ENCODE measurements around the gene ABCA13. TPM values are rescaled to one million over a fixed set of nuclear protein-coding genes. Genes with fewer than 3 reads are reported as not detected.

The ABCA13 gene
- polyA plus RNA-seq, 1 of the 3 experiments (the other 2 are of a cell fraction), result not detected

DNA sequence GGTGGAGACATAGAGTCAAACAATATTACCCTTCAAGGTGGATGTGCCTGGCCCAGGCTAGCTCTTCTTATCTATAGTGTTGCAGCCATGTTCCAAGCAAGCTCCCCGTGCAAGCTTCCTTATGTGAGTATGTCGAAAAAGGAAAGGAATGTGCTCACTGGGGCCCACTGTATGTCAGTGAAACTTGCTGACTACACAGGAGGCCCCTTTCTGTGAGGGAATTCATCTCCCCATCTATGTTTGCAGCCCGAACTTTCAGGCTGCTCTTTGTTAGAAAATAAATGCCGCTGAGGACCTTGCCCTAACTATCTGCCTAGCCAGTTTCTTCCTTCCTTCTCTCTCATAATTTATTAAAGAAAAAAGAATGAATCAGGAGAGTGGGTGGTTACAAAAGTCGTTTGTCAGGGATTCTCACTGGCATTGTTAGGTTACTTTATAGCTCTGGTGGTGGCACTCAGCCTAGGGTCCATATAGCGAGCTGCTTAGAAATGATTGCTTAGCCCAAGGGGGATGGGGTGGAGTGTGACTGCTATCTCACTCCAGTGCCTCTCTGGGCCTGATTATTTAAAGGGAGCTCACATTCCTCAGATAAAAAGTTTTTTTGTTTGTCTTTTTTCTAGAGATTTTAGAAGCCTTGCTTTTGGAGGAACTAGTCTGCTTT lies 302.1 kb downstream of the ABCA13 start:
- no peaks in the 10 kb centered on the region for H3K9me3 ChIP-seq
- TF ChIP-seq NRF1 (IDR thresholded peaks at IDR 0.05; ENCODE audit: low read depth, low read length) (no peak), POLR2AphosphoS5 (IDR thresholded peaks at IDR 0.05; ENCODE audit: low read depth, low read length) (no peak), FOXJ3 (CRISPR knock-in tag; IDR thresholded peaks at IDR 0.05) (no peak), GATA2 (CRISPR knock-in tag; IDR thresholded peaks at IDR 0.05) (no peak), RFX5 (IDR thresholded peaks at IDR 0.05; ENCODE audit: low read length) (no peak), MEF2A (IDR thresholded peaks at IDR 0.05; ENCODE audit: borderline replicate concordance, low read depth) (no peak), FOXM1 (IDR thresholded peaks at IDR 0.05; ENCODE audit: low read depth) (no peak), FOSL2 (IDR thresholded peaks at IDR 0.05; ENCODE audit: borderline replicate concordance, low read depth) (no peak), GABPA (IDR thresholded peaks at IDR 0.05; ENCODE audit: low read depth) (no peak), TEAD4 (IDR thresholded peaks at IDR 0.05; ENCODE audit: borderline replicate concordance, insufficient read depth) (no peak), YY1 (IDR thresholded peaks at IDR 0.05; ENCODE audit: low read depth) (no peak)
- TF ChIP-seq, protein P1, sequence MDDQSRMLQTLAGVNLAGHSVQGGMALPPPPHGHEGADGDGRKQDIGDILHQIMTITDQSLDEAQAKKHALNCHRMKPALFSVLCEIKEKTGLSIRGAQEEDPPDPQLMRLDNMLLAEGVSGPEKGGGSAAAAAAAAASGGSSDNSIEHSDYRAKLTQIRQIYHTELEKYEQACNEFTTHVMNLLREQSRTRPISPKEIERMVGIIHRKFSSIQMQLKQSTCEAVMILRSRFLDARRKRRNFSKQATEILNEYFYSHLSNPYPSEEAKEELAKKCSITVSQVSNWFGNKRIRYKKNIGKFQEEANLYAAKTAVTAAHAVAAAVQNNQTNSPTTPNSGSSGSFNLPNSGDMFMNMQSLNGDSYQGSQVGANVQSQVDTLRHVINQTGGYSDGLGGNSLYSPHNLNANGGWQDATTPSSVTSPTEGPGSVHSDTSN (IDR thresholded peaks at IDR 0.05), result no peak
- TF ChIP-seq, protein P2, sequence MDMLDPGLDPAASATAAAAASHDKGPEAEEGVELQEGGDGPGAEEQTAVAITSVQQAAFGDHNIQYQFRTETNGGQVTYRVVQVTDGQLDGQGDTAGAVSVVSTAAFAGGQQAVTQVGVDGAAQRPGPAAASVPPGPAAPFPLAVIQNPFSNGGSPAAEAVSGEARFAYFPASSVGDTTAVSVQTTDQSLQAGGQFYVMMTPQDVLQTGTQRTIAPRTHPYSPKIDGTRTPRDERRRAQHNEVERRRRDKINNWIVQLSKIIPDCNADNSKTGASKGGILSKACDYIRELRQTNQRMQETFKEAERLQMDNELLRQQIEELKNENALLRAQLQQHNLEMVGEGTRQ (IDR thresholded peaks at IDR 0.05; ENCODE audit: borderline replicate concordance, low read depth, low read length), result no peak
- TF ChIP-seq, protein P3, sequence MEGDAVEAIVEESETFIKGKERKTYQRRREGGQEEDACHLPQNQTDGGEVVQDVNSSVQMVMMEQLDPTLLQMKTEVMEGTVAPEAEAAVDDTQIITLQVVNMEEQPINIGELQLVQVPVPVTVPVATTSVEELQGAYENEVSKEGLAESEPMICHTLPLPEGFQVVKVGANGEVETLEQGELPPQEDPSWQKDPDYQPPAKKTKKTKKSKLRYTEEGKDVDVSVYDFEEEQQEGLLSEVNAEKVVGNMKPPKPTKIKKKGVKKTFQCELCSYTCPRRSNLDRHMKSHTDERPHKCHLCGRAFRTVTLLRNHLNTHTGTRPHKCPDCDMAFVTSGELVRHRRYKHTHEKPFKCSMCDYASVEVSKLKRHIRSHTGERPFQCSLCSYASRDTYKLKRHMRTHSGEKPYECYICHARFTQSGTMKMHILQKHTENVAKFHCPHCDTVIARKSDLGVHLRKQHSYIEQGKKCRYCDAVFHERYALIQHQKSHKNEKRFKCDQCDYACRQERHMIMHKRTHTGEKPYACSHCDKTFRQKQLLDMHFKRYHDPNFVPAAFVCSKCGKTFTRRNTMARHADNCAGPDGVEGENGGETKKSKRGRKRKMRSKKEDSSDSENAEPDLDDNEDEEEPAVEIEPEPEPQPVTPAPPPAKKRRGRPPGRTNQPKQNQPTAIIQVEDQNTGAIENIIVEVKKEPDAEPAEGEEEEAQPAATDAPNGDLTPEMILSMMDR (IDR thresholded peaks at IDR 0.05), result no peak
- no peaks in the 10 kb centered on the region for H3K4me1 ChIP-seq (ENCODE audit: control insufficient read depth in 1 of 2, insufficient read depth in 2 of 2, low read depth in 1 of 2, low read length in 1 of 2)
- no peak overlapping the region for H3K9ac ChIP-seq
- peaks cover 15% of the 10 kb centered on the region for H3K27me3 ChIP-seq (ENCODE audit: insufficient read depth)
- no peaks in the 10 kb centered on the region for H3K9me2 ChIP-seq
- no peak overlapping the region for H2AFZ ChIP-seq (ENCODE audit: low read depth)
- POLR2A ChIA-PET, result no interaction called here
- no peak overlapping the region for H3K4me2 ChIP-seq
- no peak overlapping the region for H3K4me3 ChIP-seq (ENCODE audit: low read depth in 2 of 2, low read length in 1 of 2)
- WGBS (ENCODE audit: low lambda C conversion rate), result 2% methylated on average over 6 of the region's 6 CpGs
- no peaks in the 10 kb centered on the region for H4K20me1 ChIP-seq (ENCODE audit: insufficient read depth)
- DNase-seq, result no peak
- H3K36me3 ChIP-seq (replicated peaks in 1 of 2; ENCODE audit: control insufficient read depth in 1 of 2, insufficient read depth in 2 of 2, low read length in 1 of 2), result no peaks in the 10 kb centered on the region
- CTCF ChIA-PET, result interaction anchor here (1.4 kb wide), 1 partner anchor 363 kb away, joined by 3 read pairs; no protein-coding TSS in a partner anchor
- H3K79me2 ChIP-seq (ENCODE audit: insufficient read depth), result no peaks in the 10 kb centered on the region
- no peaks in the 10 kb centered on the region for H3F3A ChIP-seq (replicated peaks; ENCODE audit: insufficient read depth)
- H3K27ac ChIP-seq (ENCODE audit: low read depth in 2 of 2, low read length in 1 of 2), result no peak overlapping the region

DNA sequence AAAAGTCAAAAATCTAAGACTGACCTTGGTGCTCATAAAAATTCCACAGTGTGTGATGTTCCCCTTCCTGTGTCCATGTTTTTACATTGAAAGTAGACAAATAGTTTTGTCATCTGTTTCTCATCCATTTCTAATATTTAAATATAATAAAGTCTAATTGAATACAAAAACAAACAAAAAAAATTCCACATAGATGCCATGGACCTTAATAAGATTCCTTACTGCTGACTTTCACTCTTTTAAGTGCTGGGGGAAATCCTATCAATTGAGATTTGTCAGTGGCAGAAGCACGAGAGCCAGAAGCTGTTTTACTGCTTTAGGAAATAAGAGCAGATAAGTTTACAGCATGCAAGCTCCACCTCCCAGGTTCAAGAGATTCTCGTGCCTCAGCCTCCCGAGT lies 310.0 kb downstream of the ABCA13 start:
- H4K20me1 ChIP-seq (ENCODE audit: insufficient read depth), result no peaks in the 10 kb centered on the region
- CTCF ChIA-PET, result interaction anchor here (1.0 to 1.2 kb wide), 2 partner anchors 15 to 16 kb away, joined by 3 to 5 read pairs; no protein-coding TSS in a partner anchor
- POLR2A ChIA-PET, result no interaction called here
- H3F3A ChIP-seq (replicated peaks; ENCODE audit: insufficient read depth), result no peaks in the 10 kb centered on the region
- no peaks in the 10 kb centered on the region for H3K36me3 ChIP-seq (replicated peaks in 1 of 2; ENCODE audit: control insufficient read depth in 1 of 2, insufficient read depth in 2 of 2, low read length in 1 of 2)
- H3K4me1 ChIP-seq (ENCODE audit: control insufficient read depth in 1 of 2, insufficient read depth in 2 of 2, low read depth in 1 of 2, low read length in 1 of 2), result no peaks in the 10 kb centered on the region
- no peak overlapping the region for H3K4me2 ChIP-seq
- WGBS (ENCODE audit: low lambda C conversion rate), result 0% methylated on average over 3 of the region's 3 CpGs
- no peak for DNase-seq
- H3K9me2 ChIP-seq, result no peaks in the 10 kb centered on the region
- H3K79me2 ChIP-seq (ENCODE audit: insufficient read depth), result no peaks in the 10 kb centered on the region
- H3K9ac ChIP-seq, result no peak overlapping the region
- H3K27me3 ChIP-seq (ENCODE audit: insufficient read depth), result no peaks in the 10 kb centered on the region
- no peak overlapping the region for H3K27ac ChIP-seq (ENCODE audit: low read depth in 2 of 2, low read length in 1 of 2)
- no peak overlapping the region for H2AFZ ChIP-seq (ENCODE audit: low read depth)
- no peaks in the 10 kb centered on the region for H3K9me3 ChIP-seq
- H3K4me3 ChIP-seq (ENCODE audit: low read depth in 2 of 2, low read length in 1 of 2), result no peak overlapping the region
- TF ChIP-seq RCOR1 (IDR thresholded peaks at IDR 0.05; ENCODE audit: low read length) (no peak), GATA2 (CRISPR knock-in tag; IDR thresholded peaks at IDR 0.05) (no peak), MEF2A (IDR thresholded peaks at IDR 0.05; ENCODE audit: borderline replicate concordance, low read depth) (no peak), SMC3 (IDR thresholded peaks at IDR 0.05; ENCODE audit: low read depth, low read length) (no peak), CHD2 (IDR thresholded peaks at IDR 0.05; ENCODE audit: low read length, partially characterized antibody) (no peak), ELF1 (IDR thresholded peaks at IDR 0.05) (no peak), TEAD4 (IDR thresholded peaks at IDR 0.05; ENCODE audit: borderline replicate concordance, insufficient read depth) (no peak), NRF1 (IDR thresholded peaks at IDR 0.05; ENCODE audit: low read depth, low read length) (no peak)
- TF ChIP-seq, protein P4, sequence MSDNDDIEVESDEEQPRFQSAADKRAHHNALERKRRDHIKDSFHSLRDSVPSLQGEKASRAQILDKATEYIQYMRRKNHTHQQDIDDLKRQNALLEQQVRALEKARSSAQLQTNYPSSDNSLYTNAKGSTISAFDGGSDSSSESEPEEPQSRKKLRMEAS (IDR thresholded peaks at IDR 0.05; ENCODE audit: low read depth), result no peak
- TF ChIP-seq, protein P5, sequence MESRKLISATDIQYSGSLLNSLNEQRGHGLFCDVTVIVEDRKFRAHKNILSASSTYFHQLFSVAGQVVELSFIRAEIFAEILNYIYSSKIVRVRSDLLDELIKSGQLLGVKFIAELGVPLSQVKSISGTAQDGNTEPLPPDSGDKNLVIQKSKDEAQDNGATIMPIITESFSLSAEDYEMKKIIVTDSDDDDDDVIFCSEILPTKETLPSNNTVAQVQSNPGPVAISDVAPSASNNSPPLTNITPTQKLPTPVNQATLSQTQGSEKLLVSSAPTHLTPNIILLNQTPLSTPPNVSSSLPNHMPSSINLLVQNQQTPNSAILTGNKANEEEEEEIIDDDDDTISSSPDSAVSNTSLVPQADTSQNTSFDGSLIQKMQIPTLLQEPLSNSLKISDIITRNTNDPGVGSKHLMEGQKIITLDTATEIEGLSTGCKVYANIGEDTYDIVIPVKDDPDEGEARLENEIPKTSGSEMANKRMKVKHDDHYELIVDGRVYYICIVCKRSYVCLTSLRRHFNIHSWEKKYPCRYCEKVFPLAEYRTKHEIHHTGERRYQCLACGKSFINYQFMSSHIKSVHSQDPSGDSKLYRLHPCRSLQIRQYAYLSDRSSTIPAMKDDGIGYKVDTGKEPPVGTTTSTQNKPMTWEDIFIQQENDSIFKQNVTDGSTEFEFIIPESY (IDR thresholded peaks at IDR 0.05; ENCODE audit: borderline replicate concordance, low read depth), result no peak
- TF ChIP-seq, protein P1 (IDR thresholded peaks at IDR 0.05), result no peak
